Stimulated activated naive CD8-positive, alpha-beta T cell treated with anti-CD3 and anti-CD28 coated beads, Interleukin-15, amount 100 ng/mL, for 72 hours (primary cell): Measurements from ENCODE around the gene LRP1B.
"Not testable (repeated sequence)": the region's sequence is repeated elsewhere in the genome, so short reads cannot be mapped to it uniquely, and the experiment has no call there.

Source experiments
- ATAC-seq: fragments of 150-1000 bp; cut with Tn5 transposase; 2 replicates; pipeline ENCODE4 v1.10.0; 2021; ENCODE audit warnings: mild to moderate bottlenecking, moderate library complexity
- DNase-seq, 2 donors: peaks; one replicate each; pipeline ENCODE4 v3.0.0; 2021 to 2022
- H3K27ac Mint-ChIP-seq, 2 donors: one replicate each; pipeline ENCODE4 v1.8.0; 2022; ENCODE audit warnings: mild to moderate bottlenecking in 2 of 2, mixed read lengths in 2 of 2, moderate library complexity in 2 of 2
- H3K27me3 Mint-ChIP-seq: one replicate; pipeline ENCODE4 v1.8.0; 2022; ENCODE audit warnings: mixed read lengths
- H3K4me1 Mint-ChIP-seq: one replicate; pipeline ENCODE4 v1.8.0; 2022; ENCODE audit warnings: mild to moderate bottlenecking, mixed read lengths
- H3K4me3 Mint-ChIP-seq, 2 donors: one replicate each; pipeline ENCODE4 v1.8.0; 2022; ENCODE audit warnings: mild to moderate bottlenecking in 2 of 2, mixed read lengths in 2 of 2, moderate library complexity in 1 of 2
- H3K9me3 Mint-ChIP-seq, 2 donors: one replicate each; pipeline ENCODE4 v1.8.0; 2022; ENCODE audit warnings: mixed read lengths in 2 of 2

LRP1B gene

DNA sequence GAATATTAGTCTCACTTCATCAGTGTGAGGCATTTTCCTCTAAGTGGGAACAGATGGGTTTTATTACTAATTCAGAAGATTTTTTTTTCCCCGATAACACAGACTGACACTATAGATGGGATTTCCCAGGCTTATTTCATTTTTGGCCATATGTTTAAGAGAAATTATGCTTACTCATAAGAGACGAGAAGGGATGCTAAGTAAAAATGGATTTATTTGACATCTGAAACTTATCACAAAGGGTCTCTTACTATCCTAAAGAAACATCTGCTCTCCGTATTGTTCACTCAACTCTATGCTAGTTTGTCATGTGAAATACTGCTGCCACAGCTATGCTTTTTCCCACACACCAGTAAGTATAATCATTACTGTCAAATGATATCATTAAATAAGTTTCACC, 1476.3 kb downstream of the LRP1B start:
- H3K4me3 Mint-ChIP-seq, result no peak overlapping the region

DNA sequence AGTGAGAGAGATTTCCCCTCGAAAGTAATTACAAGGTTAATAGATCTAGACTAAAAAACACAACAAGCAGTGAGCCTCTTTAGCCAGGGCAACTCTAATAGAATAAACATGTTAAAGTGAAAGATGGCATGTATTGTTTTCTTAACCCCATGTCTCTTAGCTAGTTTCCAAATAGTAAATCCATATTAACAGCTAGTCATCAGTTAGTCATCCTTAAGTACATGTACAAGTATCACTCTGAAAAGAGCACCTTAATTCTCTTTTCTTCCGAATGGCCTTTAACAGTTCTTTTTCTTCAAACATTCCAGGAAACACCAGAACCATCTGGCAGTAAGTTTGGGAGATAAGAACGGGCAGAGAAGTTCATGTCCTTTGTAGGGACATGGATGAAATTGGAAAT, 1480.0 kb downstream of the LRP1B start:
- Mint-ChIP-seq H3K4me3 (no peak overlapping the region), H3K9me3 (peaks cover 0 to 7% of the 10 kb centered on the region in 2 donors), H3K27ac (no peak overlapping the region), H3K27me3 (no peaks in the 10 kb centered on the region), H3K4me1 (no peaks in the 10 kb centered on the region)
- ATAC-seq (no peak), DNase-seq (no peak)

More for the DNA sequence above, 1476.3 kb downstream of the LRP1B start:
- no peaks in the 10 kb centered on the region for H3K27me3 Mint-ChIP-seq
- no peaks in the 10 kb centered on the region for H3K4me1 Mint-ChIP-seq
- H3K27ac Mint-ChIP-seq, result no peak overlapping the region
- H3K9me3 Mint-ChIP-seq, result no peaks in the 10 kb centered on the region
- DNase-seq, result no peak
- ATAC-seq, result no peak

DNA sequence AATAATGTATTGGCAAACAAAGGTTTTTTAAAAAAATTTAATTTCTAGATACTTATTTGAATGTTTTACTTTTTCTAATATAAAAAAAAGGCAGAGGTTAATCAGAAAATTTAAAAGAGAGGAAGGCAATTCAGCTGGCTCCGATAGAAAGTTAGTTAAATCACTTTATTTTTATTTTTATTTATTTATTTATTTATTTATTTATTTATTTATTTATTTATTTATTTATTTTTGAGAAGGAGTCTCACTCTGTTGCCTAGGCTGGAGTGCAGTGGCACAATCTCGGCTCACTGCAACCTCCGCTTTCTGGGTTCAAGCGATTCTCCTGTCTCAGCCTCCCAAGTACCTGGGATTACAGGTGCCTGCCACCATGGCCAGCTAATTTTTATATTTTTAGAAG, 1480.7 kb downstream of the LRP1B start:
- not testable (repeated sequence) for ATAC-seq, DNase-seq, H3K27me3 Mint-ChIP-seq, H3K9me3 Mint-ChIP-seq, H3K4me3 Mint-ChIP-seq, H3K27ac Mint-ChIP-seq, H3K4me1 Mint-ChIP-seq

GRCh38 chr2:140648393-140648792, 1482.4 kb downstream of the LRP1B start:
- no peak overlapping the region for H3K4me3 Mint-ChIP-seq
- peaks cover 0 to 7% of the 10 kb centered on the region in 2 donors for H3K9me3 Mint-ChIP-seq
- H3K27ac Mint-ChIP-seq, result no peak overlapping the region
- ATAC-seq (no peak), DNase-seq (no peak)
- H3K4me1 Mint-ChIP-seq, result no peaks in the 10 kb centered on the region
- no peaks in the 10 kb centered on the region for H3K27me3 Mint-ChIP-seq

DNA sequence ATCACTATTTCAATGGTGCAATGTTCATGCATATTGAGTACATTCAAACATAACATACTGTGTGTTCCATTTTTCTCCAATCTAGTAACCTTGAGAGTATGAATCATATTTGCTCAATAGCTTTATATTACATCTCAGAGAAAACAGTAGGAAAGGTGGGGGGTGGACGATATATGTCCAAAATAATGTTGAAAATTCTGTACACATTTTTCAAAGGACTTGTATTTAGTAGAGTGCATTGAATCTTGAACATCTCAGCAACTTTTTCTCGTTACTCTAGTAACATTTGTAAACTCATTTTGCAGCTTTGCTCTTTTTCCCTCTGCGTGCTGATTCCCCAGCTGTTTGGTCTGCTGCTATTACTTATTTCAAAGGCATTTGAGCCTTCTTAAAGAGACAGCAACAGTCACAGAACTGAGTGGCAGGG, 1487.0 kb downstream of the LRP1B start:
- Mint-ChIP-seq H3K4me1 (no peaks in the 10 kb centered on the region), H3K27me3 (no peaks in the 10 kb centered on the region), H3K27ac (no peak overlapping the region), H3K9me3 (peaks cover 5 to 7% of the 10 kb centered on the region in 2 donors), H3K4me3 (no peak overlapping the region)
- ATAC-seq (no peak), DNase-seq (no peak)

DNA sequence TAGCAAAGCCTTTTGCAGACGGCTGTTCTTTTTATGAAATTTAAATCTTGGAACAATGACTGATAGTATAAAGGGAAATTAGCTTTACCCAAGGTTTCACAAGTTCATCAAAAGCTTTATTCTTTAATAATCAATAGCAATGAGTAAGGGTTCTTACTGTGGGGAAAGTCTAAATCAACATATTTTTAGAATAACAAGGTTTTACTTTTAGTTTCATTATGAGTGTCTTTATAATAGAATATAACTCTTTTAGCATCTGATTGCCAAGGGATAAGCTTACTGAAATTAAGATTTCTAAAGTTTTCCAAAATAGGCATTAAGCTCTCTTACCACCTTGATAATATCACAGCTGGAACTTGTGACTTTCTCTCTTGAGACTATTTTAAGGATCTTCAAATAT, 1489.7 kb downstream of the LRP1B start:
- Mint-ChIP-seq H3K4me1 (no peaks in the 10 kb centered on the region), H3K27ac (no peak overlapping the region), H3K9me3 (peaks cover 5 to 7% of the 10 kb centered on the region in 2 donors), H3K27me3 (no peaks in the 10 kb centered on the region), H3K4me3 (no peak overlapping the region)
- DNase-seq, result no peak
- no peak for ATAC-seq

DNA sequence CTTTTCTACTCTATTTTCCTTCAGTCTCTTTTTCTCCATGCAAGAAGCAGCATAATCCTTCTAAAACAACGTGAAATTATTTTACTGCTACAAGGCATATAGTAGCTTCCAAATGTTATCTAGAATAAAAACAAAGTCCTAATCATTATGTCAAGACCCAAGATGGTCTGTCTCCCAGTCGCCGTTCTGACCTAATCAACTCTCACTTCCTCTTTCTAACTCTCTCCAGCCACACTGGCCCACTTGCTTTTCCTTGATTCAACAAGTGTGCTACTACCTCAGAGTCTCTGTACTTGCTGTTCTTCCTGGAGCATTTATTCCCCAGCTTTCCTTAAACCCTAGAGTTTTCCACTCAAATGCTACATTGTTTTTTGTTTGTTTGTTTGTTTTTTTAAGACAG, 1491.2 kb downstream of the LRP1B start:
- DNase-seq (no peak), ATAC-seq (no peak)
- Mint-ChIP-seq H3K27me3 (no peaks in the 10 kb centered on the region), H3K4me1 (no peaks in the 10 kb centered on the region), H3K9me3 (peaks cover 5 to 7% of the 10 kb centered on the region in 2 donors), H3K4me3 (no peak overlapping the region), H3K27ac (no peak overlapping the region)

DNA sequence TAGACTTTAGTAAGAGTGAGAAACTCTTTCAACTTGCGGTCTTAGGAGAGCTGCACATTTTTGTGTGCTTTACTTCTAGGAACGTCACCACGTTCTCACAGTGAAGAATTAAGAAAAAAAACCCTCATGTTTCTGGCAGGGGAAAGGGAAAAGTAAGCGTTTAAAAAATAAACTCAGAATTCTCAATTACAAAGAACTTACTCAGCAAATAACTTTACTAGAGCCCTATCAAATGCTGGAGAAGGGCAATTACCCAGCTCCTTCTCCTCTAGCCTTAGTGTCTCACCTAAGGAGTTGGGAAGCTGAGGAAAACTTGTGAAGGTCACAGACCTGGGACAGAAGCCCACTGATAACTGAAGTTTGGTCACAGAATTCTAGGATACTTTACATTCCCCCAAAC, 1500.3 kb downstream of the LRP1B start:
- Mint-ChIP-seq H3K27ac (no peak overlapping the region), H3K4me3 (no peak overlapping the region), H3K27me3 (no peaks in the 10 kb centered on the region), H3K9me3 (peaks cover 15 to 20% of the 10 kb centered on the region in 2 donors), H3K4me1 (no peaks in the 10 kb centered on the region)
- ATAC-seq (no peak), DNase-seq (no peak)

DNA sequence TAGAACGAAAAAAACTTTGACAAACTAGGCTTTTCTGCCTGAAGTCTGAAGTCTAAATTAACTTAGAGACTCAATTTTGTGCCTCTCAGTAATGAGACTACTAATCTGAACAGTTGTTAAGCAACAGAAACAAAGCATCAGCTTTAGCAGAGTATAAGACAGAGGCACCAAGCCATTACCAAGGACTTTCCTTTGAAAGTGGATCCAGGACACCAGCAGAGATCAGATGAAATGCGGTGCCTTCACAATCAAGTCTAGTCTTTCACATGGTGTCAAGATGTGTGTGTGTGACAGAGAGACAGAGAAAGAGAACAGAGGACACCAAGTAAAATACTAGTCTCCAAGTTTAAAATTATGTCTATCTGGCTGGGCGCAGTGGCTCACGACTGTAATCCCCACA, 1502.9 kb downstream of the LRP1B start:
- H3K9me3 Mint-ChIP-seq, result peaks cover 20 to 27% of the 10 kb centered on the region in 2 donors
- no peak overlapping the region for H3K27ac Mint-ChIP-seq
- ATAC-seq, result no peak
- no peak overlapping the region for H3K4me3 Mint-ChIP-seq
- no peak for DNase-seq
- H3K27me3 Mint-ChIP-seq, result no peaks in the 10 kb centered on the region
- H3K4me1 Mint-ChIP-seq, result no peaks in the 10 kb centered on the region

DNA sequence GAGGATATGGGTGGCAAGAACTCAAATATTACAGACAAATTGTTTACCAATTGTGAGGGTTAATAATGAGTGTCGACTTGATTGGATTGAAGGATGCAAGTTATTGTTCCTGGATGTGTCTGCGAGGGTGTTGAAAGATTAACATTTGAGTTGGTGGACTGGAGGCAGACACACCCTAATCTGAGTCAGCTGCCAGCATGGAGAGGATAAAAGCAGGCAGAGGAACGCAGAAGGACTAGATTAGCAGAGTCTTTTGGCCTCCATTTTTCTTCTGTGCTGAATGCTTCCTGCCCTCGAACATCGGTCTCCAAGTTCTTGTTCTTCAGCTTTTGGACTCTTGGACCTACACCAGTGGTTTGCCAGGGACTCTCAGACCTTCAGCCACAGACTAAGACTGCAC, 1503.7 kb downstream of the LRP1B start:
- DNase-seq (no peak), ATAC-seq (no peak)
- Mint-ChIP-seq H3K4me3 (no peak overlapping the region), H3K27me3 (no peaks in the 10 kb centered on the region), H3K4me1 (no peaks in the 10 kb centered on the region), H3K9me3 (peaks cover 20 to 27% of the 10 kb centered on the region in 2 donors), H3K27ac (no peak overlapping the region)

DNA sequence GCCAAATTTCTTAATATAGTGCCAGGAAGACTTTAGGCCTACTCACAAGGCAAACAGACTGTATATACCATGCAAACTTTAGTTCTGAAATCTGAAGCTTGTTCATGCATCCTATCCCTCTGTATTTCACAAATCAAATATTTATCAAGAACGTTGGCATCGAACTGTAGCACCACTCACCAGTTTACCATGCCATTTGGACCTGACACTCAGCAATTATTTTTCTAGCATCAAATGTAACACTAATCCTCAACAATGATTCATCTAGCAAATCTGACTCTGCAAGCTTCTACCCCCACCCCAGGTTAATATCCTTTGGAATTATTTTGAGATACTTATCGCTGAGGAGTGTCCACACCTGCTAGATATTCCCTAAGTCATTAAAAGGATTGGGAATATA, 1506.6 kb downstream of the LRP1B start:
- no peak for ATAC-seq
- DNase-seq, result no peak
- no peak overlapping the region for H3K4me3 Mint-ChIP-seq
- no peaks in the 10 kb centered on the region for H3K27me3 Mint-ChIP-seq
- no peaks in the 10 kb centered on the region for H3K4me1 Mint-ChIP-seq
- H3K9me3 Mint-ChIP-seq, result peaks cover 15 to 21% of the 10 kb centered on the region in 2 donors
- H3K27ac Mint-ChIP-seq, result no peak overlapping the region

DNA sequence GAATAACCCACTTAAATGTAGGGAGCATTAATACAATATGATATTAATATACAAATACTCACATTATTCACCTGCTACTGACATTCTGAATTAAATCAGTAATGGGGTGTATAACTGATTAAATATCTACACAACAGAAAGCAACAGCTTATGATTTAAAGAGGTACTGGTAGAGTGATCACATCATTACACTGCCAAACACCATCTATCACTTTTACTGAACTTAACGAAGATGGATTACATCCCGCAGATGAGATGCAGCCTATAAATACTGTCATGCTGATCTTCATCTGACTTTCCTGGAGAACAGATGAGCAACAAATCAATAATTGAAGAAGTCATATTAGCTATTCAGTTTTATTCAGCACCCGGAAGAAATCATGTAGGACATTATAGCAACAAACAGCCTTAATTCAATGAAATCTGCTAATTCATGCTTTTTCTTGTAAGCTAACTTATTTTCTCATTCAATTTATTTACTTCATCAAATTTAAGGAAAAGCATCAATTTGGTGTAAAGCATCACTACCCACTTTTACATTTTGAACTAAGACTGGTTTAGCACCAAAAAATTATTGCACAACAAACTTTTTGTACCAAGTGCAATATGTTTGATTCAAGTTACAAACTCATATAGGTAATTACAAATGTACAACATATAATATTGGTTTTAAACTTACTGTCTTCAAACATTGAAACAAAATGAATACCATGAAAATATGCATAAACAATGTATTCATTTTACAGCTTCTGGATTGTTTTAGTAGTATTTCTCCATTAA, 1509.0 kb downstream of the LRP1B start:
- Mint-ChIP-seq H3K4me3 (no peak overlapping the region), H3K9me3 (peaks cover 8 to 16% of the 10 kb centered on the region in 2 donors), H3K4me1 (no peaks in the 10 kb centered on the region), H3K27me3 (no peaks in the 10 kb centered on the region), H3K27ac (no peak overlapping the region)
- DNase-seq (no peak), ATAC-seq (no peak)

- DNase-seq (no peak), ATAC-seq (no peak)
- Mint-ChIP-seq H3K27me3 (no peaks in the 10 kb centered on the region), H3K4me3 (no peak overlapping the region), H3K27ac (no peak overlapping the region), H3K9me3 (peaks cover 4 to 6% of the 10 kb centered on the region in 2 donors), H3K4me1 (no peaks in the 10 kb centered on the region)
Observed at GRCh38 chr2:140604788-140605187, 1526.0 kb downstream of the LRP1B start.

- no peak overlapping the region for H3K4me3 Mint-ChIP-seq
- DNase-seq (no peak), ATAC-seq (no peak)
- no peaks in the 10 kb centered on the region for H3K9me3 Mint-ChIP-seq
- no peak overlapping the region for H3K27ac Mint-ChIP-seq
- no peaks in the 10 kb centered on the region for H3K4me1 Mint-ChIP-seq
- H3K27me3 Mint-ChIP-seq, result no peaks in the 10 kb centered on the region
Observed at GRCh38 chr2:140604096-140604495, 1526.7 kb downstream of the LRP1B start.

- H3K9me3 Mint-ChIP-seq, result no peaks in the 10 kb centered on the region
- no peaks in the 10 kb centered on the region for H3K4me1 Mint-ChIP-seq
- H3K4me3 Mint-ChIP-seq, result no peak overlapping the region
- ATAC-seq (no peak), DNase-seq (no peak)
- H3K27ac Mint-ChIP-seq, result no peak overlapping the region
- H3K27me3 Mint-ChIP-seq, result no peaks in the 10 kb centered on the region
Observed at GRCh38 chr2:140603416-140603815, 1527.4 kb downstream of the LRP1B start.

GRCh38 chr2:140601801-140602200, 1529.0 kb downstream of the LRP1B start:
- Mint-ChIP-seq H3K27ac (no peak overlapping the region), H3K9me3 (no peaks in the 10 kb centered on the region), H3K27me3 (no peaks in the 10 kb centered on the region), H3K4me3 (no peak overlapping the region), H3K4me1 (no peaks in the 10 kb centered on the region)
- DNase-seq (no peak), ATAC-seq (no peak)

- no peaks in the 10 kb centered on the region for H3K4me1 Mint-ChIP-seq
- no peak for DNase-seq
- H3K4me3 Mint-ChIP-seq, result no peak overlapping the region
- ATAC-seq, result no peak
- H3K9me3 Mint-ChIP-seq, result no peaks in the 10 kb centered on the region
- no peaks in the 10 kb centered on the region for H3K27me3 Mint-ChIP-seq
- no peak overlapping the region for H3K27ac Mint-ChIP-seq
Observed at GRCh38 chr2:140601342-140601741, 1529.5 kb downstream of the LRP1B start.
